Measurements from ENCODE around the gene IL1R1. TPM values are rescaled to one million over a fixed set of nuclear protein-coding genes. Genes with fewer than 3 reads are reported as not detected.

Gene IL1R1
- total RNA-seq, 1 donor from 2014 or later: 0.17 TPM

DNA sequence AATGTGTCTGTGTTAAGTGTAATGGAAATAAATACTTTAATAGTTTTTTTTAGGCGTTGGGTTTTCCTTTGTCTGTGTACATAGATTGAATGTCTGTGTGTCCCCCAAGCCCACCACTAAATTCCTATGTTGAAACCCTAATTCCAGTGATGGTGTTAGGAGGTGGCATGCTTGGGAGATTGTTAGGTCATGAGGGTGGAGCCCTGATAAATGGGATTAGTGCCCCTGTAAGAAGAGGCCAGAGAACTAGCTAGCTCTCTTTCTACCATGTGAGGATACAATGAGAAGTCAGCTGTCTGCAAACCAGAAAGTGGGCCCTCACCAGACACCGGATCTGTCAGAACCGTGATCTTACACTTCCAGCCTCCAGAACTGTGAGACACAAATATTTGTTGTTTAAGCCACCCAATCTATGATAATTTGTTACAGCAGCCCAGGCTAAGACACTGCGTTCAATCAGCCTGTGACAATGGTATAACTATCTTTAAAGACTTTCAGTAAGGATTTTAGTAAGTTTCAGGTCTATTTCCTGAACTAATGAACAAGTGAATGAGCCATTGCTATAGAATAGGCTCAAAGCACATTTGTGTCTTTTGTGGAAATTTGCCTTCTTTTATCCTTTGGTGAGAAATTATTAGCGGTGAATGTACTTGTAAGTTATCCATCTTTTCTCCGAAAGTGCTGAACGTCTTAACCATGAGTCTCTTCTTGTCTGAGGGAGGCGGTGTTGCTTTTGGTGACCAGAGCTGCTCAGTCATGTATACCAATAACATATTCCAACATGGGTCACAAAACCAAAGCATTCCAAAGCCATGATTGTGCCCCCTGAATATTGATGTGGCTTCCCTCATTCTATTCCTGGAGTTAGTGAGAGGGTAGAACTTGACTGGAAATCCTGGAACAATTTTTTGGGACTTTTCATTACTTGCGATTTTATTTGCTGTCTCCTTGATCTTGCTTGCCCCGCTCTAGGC is 29.6 kb upstream of the IL1R1 start:
- no peak overlapping the region for H3K4me3 Mint-ChIP-seq (ENCODE audit: unreplicated experiment)
- H3K9me3 Mint-ChIP-seq (ENCODE audit: unreplicated experiment): no peaks in the 10 kb centered on the region
- TF ChIP-seq, protein P1, sequence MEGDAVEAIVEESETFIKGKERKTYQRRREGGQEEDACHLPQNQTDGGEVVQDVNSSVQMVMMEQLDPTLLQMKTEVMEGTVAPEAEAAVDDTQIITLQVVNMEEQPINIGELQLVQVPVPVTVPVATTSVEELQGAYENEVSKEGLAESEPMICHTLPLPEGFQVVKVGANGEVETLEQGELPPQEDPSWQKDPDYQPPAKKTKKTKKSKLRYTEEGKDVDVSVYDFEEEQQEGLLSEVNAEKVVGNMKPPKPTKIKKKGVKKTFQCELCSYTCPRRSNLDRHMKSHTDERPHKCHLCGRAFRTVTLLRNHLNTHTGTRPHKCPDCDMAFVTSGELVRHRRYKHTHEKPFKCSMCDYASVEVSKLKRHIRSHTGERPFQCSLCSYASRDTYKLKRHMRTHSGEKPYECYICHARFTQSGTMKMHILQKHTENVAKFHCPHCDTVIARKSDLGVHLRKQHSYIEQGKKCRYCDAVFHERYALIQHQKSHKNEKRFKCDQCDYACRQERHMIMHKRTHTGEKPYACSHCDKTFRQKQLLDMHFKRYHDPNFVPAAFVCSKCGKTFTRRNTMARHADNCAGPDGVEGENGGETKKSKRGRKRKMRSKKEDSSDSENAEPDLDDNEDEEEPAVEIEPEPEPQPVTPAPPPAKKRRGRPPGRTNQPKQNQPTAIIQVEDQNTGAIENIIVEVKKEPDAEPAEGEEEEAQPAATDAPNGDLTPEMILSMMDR (IDR thresholded peaks at IDR 0.05; ENCODE audit: partially characterized antibody, unreplicated experiment): no peak
- no peaks in the 10 kb centered on the region for H3K4me1 Mint-ChIP-seq (ENCODE audit: low read depth, unreplicated experiment)
- no peak overlapping the region for H3K27ac Mint-ChIP-seq (ENCODE audit: unreplicated experiment)
- H3K36me3 Mint-ChIP-seq (ENCODE audit: unreplicated experiment): no peaks in the 10 kb centered on the region
- peaks cover 2% of the 10 kb centered on the region for H3K27me3 Mint-ChIP-seq (ENCODE audit: unreplicated experiment)
- DNase-seq: no peak

DNA sequence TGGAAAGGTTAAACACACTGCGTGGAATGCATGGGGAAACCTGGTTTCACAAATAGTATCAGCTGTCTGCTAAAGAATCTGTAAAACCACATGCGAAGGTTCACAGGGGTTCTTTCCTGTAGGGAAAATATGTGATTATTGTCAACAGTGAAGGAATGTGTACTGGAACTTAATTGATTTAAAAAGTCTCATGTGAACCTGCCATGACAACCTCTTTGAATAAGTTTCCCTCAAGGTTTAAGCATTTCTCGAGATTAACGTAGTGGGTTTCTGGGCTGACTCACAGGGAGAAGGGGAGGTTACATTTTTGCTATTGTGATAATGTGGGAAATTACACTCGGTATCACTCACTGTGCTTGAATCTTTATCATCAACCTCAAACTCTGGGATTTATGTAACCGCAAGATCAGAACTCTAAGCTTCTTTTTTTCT is 28.2 kb upstream of the IL1R1 start:
- TF ChIP-seq, protein P1 (IDR thresholded peaks at IDR 0.05; ENCODE audit: partially characterized antibody, unreplicated experiment): no peak

DNA sequence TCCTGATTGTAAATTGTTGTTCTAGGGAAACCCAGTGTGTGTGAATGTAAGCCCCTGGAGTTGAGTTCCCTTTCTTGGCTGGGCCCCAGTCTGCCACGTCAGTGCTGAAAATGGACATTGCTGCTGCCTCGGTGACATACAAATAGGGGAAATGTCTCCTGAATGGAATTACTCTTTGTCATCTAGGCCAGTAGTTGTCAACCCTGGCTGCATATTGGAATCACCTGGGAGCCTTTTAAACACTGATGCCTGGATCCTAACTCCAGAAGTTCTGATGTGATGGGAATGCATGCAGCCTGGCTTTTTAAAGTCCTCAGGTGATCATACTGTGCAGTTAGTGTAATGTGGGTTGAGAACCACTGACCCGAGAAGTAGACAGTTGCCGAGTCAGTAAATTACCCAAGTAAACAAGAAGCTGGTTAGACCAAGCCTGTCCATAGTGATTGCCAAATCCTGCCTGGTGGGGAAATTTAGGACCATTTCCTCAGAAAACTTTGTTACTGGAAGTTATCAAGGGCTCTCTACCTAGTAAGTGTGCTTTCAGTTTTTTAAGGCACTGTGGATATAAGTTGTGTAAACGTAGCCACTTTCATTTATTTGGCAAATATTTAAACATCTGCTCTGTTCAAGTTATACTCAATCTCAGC is 27.6 kb upstream of the IL1R1 start:
- H3K4me3 Mint-ChIP-seq (ENCODE audit: unreplicated experiment): no peak overlapping the region
- no peak overlapping the region for H3K27ac Mint-ChIP-seq (ENCODE audit: unreplicated experiment)
- H3K4me1 Mint-ChIP-seq (ENCODE audit: low read depth, unreplicated experiment): no peaks in the 10 kb centered on the region
- peaks cover 2% of the 10 kb centered on the region for H3K27me3 Mint-ChIP-seq (ENCODE audit: unreplicated experiment)
- TF ChIP-seq, protein P1 (IDR thresholded peaks at IDR 0.05; ENCODE audit: partially characterized antibody, unreplicated experiment): no peak
- DNase-seq: no peak
- no peaks in the 10 kb centered on the region for H3K9me3 Mint-ChIP-seq (ENCODE audit: unreplicated experiment)
- H3K36me3 Mint-ChIP-seq (ENCODE audit: unreplicated experiment): no peaks in the 10 kb centered on the region

More for the DNA sequence above, 28.2 kb upstream of the IL1R1 start:
- Mint-ChIP-seq H3K27ac (ENCODE audit: unreplicated experiment) (no peak overlapping the region), H3K4me3 (ENCODE audit: unreplicated experiment) (no peak overlapping the region), H3K27me3 (ENCODE audit: unreplicated experiment) (peaks cover 2% of the 10 kb centered on the region), H3K9me3 (ENCODE audit: unreplicated experiment) (no peaks in the 10 kb centered on the region), H3K4me1 (ENCODE audit: low read depth, unreplicated experiment) (no peaks in the 10 kb centered on the region), H3K36me3 (ENCODE audit: unreplicated experiment) (no peaks in the 10 kb centered on the region)
- no peak for DNase-seq

- no peaks in the 10 kb centered on the region for H3K36me3 Mint-ChIP-seq (ENCODE audit: unreplicated experiment)
- TF ChIP-seq, protein P1 (IDR thresholded peaks at IDR 0.05; ENCODE audit: partially characterized antibody, unreplicated experiment): no peak
- H3K27me3 Mint-ChIP-seq (ENCODE audit: unreplicated experiment): no peaks in the 10 kb centered on the region
- DNase-seq: no peak
- H3K9me3 Mint-ChIP-seq (ENCODE audit: unreplicated experiment): no peaks in the 10 kb centered on the region
- H3K27ac Mint-ChIP-seq (ENCODE audit: unreplicated experiment): no peak overlapping the region
- H3K4me1 Mint-ChIP-seq (ENCODE audit: low read depth, unreplicated experiment): no peaks in the 10 kb centered on the region
- no peak overlapping the region for H3K4me3 Mint-ChIP-seq (ENCODE audit: unreplicated experiment)
These were observed 25.7 kb upstream of the IL1R1 start for GRCh38 chr2:102116630-102117471.
